Colon (tissue), 2 donors: ENCODE data around the gene COQ10A.

Experiments used
- FAIRE-seq: peaks from 2 replicates; lab custom pipeline; 2012; peaks lifted over from hg19 to GRCh38; lab: Jason Lieb, UNC
- donor health status: control.
- donor health status: control.

COQ10A gene

GRCh38 chr12:56266693-56267442 is at the start of gene COQ10A:
Gene COQ10A (plus strand): TSS chr12:56266942. CDS start chr12:56267119, 177 bp downstream.
- no peak for FAIRE-seq

- no peak for FAIRE-seq
Observed at GRCh38 chr12:56219840-56220239, 46.9 kb upstream of the COQ10A start.

GRCh38 chr12:56220611-56221231 is 46.0 kb upstream of the COQ10A start:
- no peak for FAIRE-seq

GRCh38 chr12:56221232-56221756 is 45.4 kb upstream of the COQ10A start:
- FAIRE-seq = no peak

GRCh38 chr12:56221757-56222530 is 44.8 kb upstream of the COQ10A start, which contains the start of gene RNF41:
Gene RNF41 (minus strand): TSS chr12:56221922. CDS start chr12:56214047, 7,875 bp downstream.
- FAIRE-seq = no peak

GRCh38 chr12:56222531-56222895 is 44.2 kb upstream of the COQ10A start:
- FAIRE-seq = no peak

GRCh38 chr12:56223571-56224101 is 43.1 kb upstream of the COQ10A start:
- no peak for FAIRE-seq

- FAIRE-seq = peak; percentile 53
Observed at GRCh38 chr12:56224102-56224701, 42.5 kb upstream of the COQ10A start, which contains the start of gene NABP2. Gene NABP2 (plus strand): TSS chr12:56224342. CDS start chr12:56224857, 515 bp downstream.

GRCh38 chr12:56224954-56225353 is 41.8 kb upstream of the COQ10A start:
- no peak for FAIRE-seq

GRCh38 chr12:56229082-56229481 is 37.7 kb upstream of the COQ10A start:
- no peak for FAIRE-seq

- FAIRE-seq = no peak
Observed at GRCh38 chr12:56229916-56230431, 36.8 kb upstream of the COQ10A start, which contains the start of gene SLC39A5. Gene SLC39A5 (plus strand): TSS chr12:56230051. CDS start chr12:56231275, 1,224 bp downstream.

GRCh38 chr12:56230432-56231183 is 36.1 kb upstream of the COQ10A start:
- FAIRE-seq = no peak

GRCh38 chr12:56231184-56231582 is 35.6 kb upstream of the COQ10A start:
- FAIRE-seq = no peak

- no peak for FAIRE-seq
Observed at GRCh38 chr12:56234746-56235436, 31.9 kb upstream of the COQ10A start.

- FAIRE-seq = no peak
Observed at GRCh38 chr12:56236091-56236490, 30.7 kb upstream of the COQ10A start.

- FAIRE-seq = no peak
Observed at GRCh38 chr12:56236985-56237384, 29.8 kb upstream of the COQ10A start.

- no peak for FAIRE-seq
Observed at GRCh38 chr12:56237552-56237951, 29.2 kb upstream of the COQ10A start.

GRCh38 chr12:56241424-56242303 is 25.1 kb upstream of the COQ10A start:
- FAIRE-seq = no peak

- no peak for FAIRE-seq
Observed at GRCh38 chr12:56242986-56243385, 23.8 kb upstream of the COQ10A start.
